Measurements from ENCODE around the gene SPACA5B. TPM values are rescaled to one million over a fixed set of nuclear protein-coding genes. Genes with fewer than 3 reads are reported as not detected.
"Not testable (repeated sequence)": the region's sequence is repeated elsewhere in the genome, so short reads cannot be mapped to it uniquely, and the experiment has no call there.

SPACA5B gene
- total RNA-seq, result not detected

DNA sequence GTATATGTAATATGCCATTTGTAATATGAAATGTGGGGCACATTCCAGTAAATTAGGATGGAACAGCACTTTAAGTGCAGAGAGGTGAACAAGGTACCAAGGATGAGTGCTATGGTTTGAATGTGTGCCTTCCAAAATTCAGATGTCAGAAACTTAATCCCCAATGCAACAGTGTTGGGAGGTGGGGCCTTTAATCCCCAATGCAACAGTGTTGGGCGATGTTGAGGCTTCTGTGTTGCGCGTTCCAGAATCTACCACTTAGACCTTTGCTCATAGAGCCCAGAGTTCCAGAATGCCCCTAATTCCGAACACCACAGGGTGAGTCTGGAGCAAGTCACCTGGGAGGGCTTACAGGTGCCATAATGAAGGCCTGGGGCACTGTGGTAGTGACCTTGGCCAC lies at the start of gene SPACA5B:
Gene SPACA5B, plus strand, starts transcription at position 301 of the 400 bp plus-strand sequence. Its CDS starts 62 bp downstream, at position 363.
- ATAC-seq, result not testable (repeated sequence)

DNA sequence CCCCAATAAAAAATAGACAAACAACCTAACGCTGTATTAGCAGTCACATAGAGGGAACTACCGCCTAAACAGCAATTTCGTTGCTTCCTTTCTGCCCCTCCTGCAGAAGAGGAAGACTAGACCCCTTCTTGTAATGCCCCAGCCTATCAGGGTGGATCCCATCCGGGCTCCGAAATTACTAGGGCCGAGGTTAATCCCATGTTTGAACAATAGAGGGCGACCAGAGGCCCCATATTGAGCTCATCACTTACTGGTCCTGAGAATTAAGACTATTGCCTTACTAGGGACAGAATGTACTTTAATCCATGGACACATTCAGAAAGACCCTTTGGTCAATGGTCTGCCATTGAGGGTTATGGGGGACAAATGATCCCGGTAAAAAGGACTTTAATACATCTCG lies 47.2 kb upstream of the SPACA5B start:
- peak; percentile 59 for ATAC-seq

DNA sequence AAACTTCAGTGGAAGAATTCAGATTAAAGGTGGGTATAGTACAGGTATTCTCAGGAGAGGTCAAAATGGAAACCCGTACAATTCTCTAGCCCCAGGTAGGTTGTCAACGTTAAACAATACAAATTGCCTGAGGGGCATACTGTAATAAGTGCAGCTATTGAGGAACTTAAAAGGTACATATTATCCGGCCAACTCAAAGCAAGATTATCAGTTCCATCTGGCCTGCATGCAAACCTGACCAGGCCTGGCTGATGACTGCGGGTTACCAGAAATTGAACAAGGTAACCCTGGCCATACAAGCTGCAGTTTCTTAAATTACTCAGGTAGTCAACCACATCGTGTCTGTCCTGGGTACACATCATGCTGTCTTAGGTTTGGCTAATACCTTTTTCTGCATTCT lies 46.7 kb upstream of the SPACA5B start:
- ATAC-seq, result no peak

DNA sequence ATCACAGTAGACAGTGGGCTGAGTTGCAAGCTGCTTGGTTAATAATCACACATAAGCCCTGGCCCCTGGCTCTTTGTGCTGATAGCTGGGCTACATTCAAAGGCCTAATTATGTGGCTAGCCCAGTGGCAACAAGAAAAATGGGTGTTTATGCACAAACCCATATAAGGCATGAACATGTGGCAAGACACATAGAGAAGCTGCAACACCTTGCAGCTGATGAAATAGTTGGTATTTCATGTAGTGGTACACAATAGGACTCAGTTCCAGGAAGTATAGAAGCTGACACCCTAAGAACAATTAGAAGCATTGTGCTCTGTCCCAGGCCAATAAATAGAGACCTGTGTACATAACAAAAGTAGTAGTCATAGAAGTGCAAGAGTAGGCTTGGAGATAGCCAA lies 44.3 kb upstream of the SPACA5B start:
- ATAC-seq, result peak; percentile 89

DNA sequence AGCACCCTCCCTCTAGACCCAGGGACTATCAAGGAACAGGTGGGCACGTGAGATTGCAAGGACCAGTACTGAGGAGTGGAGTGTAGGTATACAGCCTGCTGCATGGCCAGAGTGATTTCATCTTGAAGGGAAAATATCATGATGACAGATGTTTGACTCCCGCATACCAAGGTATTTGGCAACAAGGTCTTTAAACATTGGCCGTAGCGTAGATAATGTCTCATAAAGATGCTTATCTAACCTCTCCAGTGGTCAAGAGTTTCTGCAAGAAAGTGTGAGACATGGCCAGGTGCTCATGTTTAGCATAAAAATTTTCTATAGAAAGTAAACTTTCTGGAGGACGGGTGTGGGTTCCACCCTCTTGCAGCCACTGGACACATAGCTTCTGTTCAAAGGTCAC lies 40.3 kb upstream of the SPACA5B start:
- ATAC-seq, result no peak

DNA sequence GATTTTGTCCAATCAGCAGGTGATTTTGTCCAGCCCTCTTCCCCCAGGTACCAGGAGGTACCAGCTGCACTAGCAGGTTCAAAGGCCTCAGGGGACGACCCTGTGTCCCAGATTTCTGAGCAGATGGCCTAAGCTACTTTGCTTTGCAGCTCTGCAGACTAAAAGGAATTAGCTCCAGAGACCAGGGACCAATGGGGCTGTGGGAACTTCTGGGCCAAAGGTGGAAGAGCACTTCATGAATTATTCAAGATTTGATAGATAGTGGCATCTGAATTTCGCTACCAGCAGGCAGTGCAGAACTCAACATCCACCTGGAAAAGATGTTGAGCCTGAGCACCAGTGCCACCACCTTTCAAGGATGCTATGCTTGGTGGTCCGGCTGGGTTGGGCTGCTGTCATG lies 37.9 kb upstream of the SPACA5B start:
- ATAC-seq, result not testable (repeated sequence)

DNA sequence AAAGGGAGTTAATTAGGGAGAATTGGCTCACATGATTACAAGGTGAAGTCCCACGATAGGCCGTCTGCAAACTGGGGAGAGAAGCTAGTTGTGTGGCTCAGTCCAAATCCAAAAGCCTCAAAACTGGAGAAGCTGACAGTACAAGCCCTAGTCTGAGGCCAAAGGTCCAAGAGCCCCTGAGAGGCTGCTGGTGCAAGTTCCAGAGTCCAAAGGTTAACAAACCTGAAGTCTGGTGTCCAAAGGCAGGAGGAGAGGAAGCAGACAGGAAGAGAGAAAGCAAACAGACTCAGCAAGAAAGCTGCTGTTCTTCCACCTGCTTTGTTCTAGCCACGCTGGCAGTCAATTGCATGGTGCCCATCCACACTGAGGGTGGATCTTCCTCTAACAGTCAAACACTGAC lies 29.0 kb upstream of the SPACA5B start:
- no peak for ATAC-seq

DNA sequence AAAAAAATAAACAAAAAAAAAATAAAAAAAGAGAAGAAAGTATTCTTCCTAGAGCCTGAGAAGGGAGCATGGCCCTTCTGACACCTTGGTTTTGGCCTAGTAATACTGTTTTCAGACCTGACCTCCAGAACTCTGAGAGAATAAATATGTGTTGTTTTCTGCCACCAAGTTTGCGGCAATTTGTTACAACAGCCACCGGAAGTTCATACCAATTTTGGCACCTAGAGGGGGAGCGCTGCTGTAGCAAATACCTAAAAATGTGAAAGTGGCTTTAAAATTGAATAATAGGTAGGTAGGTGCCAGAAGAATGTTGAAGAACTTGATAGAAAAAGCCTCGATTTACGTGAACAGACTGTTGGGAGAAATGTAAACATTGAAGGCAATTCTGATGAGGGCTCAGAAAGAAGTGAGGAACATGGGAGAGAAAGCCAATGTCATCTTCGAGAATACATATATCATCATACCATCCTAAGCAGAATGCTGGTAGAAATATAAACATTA lies 27.5 kb upstream of the SPACA5B start:
- ATAC-seq, result no peak

DNA sequence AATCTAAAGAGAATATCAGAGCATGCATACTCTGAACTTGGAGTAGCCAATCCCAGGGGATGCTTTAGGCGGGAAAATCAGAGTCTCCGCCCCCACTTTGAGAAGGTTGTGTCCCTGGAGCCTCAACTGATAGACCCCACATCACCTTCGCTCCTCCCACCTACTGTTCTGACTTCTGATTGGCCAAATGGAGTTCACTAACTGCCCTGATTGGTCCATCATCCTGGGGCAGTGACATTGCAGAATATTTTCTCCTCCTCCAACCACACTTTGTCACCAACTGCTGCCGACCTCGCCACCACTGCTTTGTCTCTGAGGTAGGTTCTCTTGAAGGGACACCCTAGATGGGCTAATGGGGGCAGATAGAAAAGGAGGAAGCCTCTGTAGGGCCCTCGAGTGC lies 22.7 kb upstream of the SPACA5B start:
- no peak for ATAC-seq

DNA sequence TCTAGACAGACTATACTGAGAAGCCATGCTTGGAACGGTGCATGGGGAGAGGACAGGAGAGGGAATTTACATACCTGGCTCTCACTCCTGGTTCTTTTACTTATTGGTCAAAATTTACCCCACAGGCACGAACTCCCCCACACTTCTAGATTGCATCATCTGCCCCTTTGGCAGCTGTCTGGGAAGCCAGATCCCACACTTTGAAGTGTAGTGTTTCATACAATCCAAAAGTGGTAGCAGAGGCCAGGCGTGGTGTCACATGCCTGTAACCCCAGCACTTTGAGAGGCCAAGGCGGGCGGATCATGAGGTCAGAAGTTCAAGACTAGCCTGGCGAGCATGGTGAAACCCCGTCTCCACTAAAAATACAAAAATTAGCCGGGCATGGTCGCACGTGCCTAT lies 5.1 kb upstream of the SPACA5B start:
- not testable (repeated sequence) for ATAC-seq

DNA sequence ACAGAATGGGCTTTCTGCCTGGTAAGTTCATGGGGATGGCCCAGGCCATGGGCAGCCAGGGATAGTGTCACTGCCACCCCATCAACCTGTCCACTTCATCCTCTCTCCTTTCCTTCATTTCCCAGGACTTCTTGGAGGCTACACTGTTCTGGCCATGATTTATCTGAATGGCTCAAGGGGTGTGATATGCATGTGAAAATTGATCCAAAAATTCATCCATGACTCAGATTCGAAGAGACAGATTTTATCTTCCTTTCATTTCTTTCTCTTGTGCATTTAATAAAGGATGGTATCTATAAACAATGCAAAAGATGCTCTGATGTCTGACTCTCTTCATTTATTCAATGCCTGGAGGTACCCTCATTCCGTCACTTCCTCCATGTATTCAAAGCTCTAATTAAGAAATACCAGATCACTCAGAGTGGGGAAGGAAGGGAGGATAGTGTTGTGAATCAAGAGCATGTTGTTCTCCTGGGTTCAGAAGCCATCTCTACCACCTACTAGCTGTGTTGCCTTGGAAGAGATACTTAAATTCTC lies 1.9 kb downstream of the SPACA5B start:
- not testable (repeated sequence) for ATAC-seq

DNA sequence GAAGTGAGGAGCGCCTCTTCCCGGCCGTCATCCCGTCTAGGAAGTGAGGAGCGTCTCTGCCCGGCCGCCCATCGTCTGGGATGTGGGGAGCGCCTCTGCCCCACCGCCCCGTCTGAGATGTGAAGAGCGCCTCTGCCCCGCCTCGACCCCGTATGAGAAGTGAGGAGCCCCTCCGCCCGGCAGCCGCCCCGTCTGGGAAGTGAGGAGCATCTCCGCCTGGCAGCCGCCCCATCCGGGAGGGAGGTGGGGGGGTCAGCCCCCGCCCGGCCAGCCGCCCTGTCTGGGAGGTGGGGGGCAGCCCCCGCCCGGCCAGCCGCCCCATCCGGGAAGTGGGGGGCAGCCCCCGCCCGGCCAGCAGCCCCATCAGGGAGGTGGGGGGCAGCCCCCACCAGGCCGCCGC lies 8.7 kb downstream of the SPACA5B start:
- not testable (repeated sequence) for ATAC-seq

DNA sequence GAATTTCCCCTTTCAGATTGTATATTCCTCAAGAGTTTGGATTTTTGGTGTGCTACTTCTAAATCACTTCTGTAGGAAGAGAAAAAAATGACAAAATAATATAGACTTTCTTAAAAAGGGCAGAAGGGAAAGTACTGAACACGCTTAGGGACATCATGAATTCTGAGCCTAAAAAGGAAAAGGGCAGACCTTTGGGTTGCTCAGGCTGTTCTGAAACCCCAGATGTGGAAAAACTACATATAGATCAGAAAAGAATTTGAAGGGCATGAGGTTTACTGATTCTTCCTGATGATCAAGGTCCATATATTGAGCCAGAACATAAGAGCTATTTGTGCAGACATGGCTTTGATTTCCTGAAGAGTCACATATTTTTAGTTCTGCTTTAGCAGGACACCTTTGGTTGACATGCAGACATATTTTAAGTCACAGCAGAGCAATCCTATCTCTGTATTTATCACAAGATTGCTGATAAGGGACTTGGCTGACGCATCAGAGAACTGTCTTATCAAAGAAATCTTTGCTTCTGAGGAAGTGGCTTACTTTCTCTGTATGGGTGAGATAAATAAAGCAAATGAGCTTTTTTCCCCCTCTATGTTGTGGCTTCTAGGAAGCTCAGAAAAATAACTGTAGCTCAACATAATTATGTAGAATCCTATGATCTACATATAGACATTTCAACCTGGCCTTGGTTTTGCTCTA lies 11.5 kb downstream of the SPACA5B start:
- not testable (repeated sequence) for ATAC-seq

DNA sequence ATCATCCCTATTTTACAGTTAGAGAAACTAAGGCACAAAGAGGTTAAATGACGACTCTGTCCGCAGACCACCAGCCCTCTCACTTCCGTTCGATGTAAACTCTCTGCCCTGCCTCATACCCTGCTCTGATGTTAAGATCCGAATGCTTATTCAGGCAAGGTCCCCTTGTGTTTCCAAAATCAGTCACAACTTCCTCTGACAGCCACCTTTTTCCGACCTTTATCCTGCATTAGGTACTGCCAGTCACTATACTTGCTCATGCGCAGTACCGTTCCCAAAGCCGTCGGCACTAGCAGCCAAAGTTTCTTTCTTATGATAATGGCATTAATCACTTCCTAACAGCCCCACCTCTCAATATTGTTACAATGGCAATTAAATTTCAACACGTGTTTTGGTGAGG lies 12.3 kb downstream of the SPACA5B start:
- ATAC-seq, result not testable (repeated sequence)

DNA sequence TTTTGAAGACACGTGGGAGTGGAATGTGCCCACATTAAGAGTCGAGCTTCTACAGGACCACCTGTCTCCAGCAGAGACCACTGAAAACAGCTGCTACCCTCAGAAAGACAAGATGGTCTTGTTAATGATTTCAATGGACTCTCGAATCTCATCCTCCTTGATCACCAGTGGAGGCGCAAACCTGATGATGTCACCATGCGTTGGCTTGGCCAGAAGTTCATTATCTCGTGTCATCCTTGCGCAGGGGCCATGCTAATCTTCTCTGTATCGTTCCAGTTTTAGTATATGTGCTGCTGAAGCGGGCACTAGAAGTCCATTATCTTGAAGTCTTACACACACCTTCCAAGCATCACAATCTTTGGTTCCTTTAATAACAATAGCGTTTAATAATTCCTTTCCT lies 23.3 kb downstream of the SPACA5B start:
- ATAC-seq, result no peak

DNA sequence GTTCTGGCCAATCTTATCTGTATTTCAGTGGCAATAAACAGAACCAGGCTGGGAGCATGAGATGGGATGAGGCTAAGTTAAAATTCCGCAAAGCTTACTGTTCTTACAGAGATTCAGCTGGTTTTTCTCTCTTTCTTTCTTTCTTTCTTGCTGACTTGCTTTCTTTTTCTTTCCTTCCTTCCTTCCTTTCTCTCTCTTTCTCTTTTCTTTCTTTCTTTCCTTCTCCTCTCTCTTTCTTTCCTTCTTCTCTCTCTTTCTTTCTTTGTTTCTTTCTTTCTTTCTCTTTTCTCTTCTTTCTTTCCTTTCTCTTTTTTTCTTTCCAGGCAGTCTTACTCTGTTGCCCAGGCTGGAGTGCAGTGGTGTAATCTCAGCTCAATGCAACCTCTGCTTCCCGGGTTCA lies 24.4 kb downstream of the SPACA5B start:
- ATAC-seq, result no peak

DNA sequence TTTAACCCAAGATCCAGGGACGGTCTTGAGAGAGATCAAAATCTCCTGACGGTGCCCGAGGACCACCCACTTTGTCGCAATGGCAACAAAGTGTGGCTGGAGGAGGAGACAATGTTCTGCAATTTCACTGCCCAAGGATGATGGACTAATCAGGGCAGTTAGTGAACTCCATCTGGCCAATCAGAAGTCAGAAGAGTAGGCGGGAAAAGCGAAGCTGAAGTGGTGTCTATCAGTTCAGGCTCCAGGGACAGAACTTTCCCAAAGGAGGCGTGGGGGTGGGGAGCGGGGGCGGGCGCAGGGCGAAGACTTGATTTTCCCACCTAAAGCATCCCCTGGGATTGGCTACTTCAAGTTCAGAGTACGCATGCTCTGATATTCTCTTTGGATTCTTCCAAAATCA lies 25.6 kb downstream of the SPACA5B start:
- no peak for ATAC-seq

DNA sequence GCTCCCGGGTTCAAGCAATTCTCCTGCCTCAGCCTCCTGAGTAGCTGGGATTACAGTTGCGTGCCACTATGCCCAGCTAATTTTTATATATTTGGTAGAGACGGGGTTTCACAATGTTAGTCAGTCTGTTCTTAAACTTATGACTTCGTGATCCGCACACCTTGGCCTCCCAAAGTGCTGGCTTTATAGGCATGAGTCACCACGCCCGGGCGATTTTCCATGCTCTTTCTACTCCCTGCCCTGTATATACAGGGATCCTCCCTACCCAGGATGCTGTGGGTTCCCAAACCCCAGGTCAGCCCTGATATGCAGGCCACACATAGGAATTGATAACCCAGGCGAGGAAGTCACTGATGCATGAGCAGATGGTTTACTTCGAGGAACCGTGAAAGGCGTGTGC lies 34.8 kb downstream of the SPACA5B start:
- ATAC-seq, result no peak

DNA sequence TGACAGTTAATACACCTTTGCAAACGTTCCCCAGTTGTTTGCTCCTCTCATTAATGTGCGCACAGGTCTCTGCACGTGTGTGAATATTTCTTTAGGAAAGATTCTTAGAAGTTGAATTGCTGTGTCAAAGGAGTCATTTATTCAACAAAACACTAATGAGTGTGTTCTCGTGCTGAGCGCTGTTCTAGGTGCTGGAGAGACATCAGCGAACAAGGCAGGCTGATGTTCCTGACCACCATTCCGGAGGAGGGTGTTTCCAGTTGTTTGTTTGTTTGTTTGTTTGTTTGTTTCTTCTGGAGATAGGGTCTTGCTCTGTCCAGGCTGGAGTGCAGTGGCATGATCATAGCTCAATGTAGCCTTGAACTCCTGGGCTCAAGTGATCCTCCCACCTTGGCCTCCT lies 35.9 kb downstream of the SPACA5B start:
- ATAC-seq, result not testable (repeated sequence)

DNA sequence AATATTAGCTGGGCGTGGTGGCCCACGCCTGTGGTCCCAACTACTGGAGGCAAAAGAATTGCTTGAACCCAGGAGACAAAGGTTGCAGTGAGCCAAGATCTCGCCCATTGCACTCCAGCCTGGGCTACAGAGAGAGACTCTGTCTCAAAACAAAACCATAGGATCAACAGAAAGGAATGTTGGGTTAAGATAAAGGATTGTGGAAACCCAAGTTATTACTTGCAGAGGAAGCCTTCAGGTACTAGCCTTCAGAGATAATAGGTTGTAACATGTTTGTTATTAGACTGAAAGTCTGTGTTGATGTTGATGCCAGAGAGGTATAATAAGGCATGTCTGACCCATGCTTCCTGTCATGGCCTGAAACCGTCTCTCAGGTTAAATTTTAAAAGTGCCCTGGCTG lies 49.3 kb downstream of the SPACA5B start:
- no peak for ATAC-seq

DNA sequence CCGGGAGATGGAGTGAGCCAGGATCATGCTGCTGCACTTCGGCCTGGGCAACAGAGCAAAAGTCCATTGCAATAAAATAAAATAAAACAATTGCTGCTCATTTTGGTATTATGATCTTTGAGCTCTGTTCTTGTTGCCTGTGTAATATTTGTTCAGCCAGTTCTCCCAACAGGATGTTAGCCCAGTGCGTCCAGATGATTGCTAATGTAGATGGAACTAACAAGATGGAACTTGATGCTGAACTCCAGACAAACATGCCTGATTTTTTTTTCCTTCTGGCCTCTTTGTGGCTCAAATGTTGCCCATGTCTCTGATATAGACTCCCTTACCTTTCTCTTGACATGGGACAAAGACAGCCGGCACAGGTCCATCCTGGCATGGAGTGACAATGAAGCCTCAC lies 50.4 kb downstream of the SPACA5B start:
- ATAC-seq, result no peak

DNA sequence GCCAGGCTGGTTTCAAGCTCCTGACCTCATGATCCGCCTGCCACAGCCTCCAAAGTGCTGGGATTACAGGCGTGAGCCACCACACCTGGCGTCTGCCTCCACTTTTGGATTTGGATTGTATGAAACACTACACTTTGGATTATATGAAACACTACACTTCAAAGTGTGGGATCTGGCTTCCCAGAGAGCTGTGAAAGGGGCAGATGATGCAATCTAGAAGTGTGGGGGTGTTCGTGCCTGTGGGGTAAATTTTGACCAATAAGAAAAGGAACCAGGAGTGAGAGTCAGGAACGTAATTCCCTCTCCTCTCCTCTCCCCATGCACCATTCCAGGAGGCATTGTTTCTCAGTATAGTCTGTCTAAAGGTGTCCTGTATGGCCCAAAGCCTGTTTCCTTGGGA lies 51.5 kb downstream of the SPACA5B start:
- ATAC-seq, result not testable (repeated sequence)

Measured in esophagus mucosa (tissue), 1 donor.